ENCODE results near the gene RPS27L. TPM values are rescaled to one million over a fixed set of nuclear protein-coding genes. Genes with fewer than 3 reads are reported as not detected.
A peak's percentile ranks its signal among the peaks of the same experiment; 100 is the strongest.

Gene RPS27L
- total and polyA plus RNA-seq, 2 donors (not counting 1 experiment from before 2014, with no cell fraction given) = 481 to 482 TPM

DNA sequence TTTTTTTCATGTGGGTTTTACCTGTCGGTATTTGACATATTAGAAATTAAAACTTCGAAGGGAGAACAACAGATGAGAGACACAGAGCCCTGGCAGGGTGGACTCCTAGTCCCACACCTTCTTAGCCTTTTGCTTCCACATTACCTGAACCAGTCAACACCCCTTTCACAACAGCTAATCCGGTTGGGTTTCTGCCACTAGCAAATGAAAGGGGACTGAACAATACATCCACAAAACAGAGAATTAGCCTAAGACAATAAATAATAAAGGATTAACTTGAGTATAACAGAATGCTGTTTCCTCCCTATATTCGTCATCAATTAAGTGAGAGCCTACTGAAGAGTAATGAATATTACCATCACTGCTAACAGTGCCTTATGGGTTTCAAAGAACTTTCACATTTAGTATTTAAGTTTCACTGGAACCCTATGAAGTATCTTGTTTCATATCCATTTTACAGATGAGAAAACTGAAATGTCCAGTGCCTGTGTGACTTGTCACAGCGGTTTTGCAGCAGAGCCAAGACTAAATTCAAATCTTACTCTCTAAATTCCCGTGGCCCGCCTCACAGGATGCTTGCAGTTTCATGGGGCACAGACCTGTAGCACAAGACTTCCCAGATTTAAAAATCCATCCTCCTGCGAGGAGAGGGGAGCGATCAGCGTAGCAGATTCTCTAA, 31.1 kb upstream of the RPS27L start:
- peaks cover 5% of the 10 kb centered on the region for H3K4me1 ChIP-seq (ENCODE audit: control insufficient read depth, extremely low read depth, insufficient read depth, low read length)
- peak overlapping the region; percentile 52 to 84 (median 64) for H3K4me3 ChIP-seq (replicated peaks in 1 of 4; ENCODE audit: control extremely low read depth in 1 of 4, insufficient read depth in 1 of 4, low read depth in 3 of 4, low read length in 4 of 4)
- H3K4me2 ChIP-seq (ENCODE audit: extremely low read depth, insufficient read depth, low read length) = peak overlapping the region; percentile 92
- no peaks in the 10 kb centered on the region for H3K27me3 ChIP-seq (ENCODE audit: control insufficient read depth, insufficient read depth, low read length)
- H3K27ac ChIP-seq (ENCODE audit: insufficient read depth, low read length) = peak overlapping the region; percentile 58
- H3K9me3 ChIP-seq (ENCODE audit: control insufficient read depth, insufficient read depth, low read depth, low read length) = no peaks in the 10 kb centered on the region
- no peaks in the 10 kb centered on the region for H3K36me3 ChIP-seq (ENCODE audit: control insufficient read depth, insufficient read depth, low read length)
- no peak for DNase-seq (ENCODE audit: low read depth in 2 of 2)
- peak overlapping the region; percentile 93 for H2AFZ ChIP-seq (ENCODE audit: low read length)
- no peak for TF ChIP-seq EZH2 (IDR thresholded peaks at IDR 0.05; ENCODE audit: low read length, missing control alignments)
- TF ChIP-seq, protein P1, sequence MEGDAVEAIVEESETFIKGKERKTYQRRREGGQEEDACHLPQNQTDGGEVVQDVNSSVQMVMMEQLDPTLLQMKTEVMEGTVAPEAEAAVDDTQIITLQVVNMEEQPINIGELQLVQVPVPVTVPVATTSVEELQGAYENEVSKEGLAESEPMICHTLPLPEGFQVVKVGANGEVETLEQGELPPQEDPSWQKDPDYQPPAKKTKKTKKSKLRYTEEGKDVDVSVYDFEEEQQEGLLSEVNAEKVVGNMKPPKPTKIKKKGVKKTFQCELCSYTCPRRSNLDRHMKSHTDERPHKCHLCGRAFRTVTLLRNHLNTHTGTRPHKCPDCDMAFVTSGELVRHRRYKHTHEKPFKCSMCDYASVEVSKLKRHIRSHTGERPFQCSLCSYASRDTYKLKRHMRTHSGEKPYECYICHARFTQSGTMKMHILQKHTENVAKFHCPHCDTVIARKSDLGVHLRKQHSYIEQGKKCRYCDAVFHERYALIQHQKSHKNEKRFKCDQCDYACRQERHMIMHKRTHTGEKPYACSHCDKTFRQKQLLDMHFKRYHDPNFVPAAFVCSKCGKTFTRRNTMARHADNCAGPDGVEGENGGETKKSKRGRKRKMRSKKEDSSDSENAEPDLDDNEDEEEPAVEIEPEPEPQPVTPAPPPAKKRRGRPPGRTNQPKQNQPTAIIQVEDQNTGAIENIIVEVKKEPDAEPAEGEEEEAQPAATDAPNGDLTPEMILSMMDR (conservative IDR thresholded peaks at IDR 0.05 in 1 of 2, IDR thresholded peaks at IDR 0.05 in 1 of 2; ENCODE audit: low read depth in 1 of 2, low read length in 2 of 2) = no peak
- H3K79me2 ChIP-seq (ENCODE audit: control insufficient read depth, insufficient read depth, low read length) = peaks cover 39% of the 10 kb centered on the region
- no peaks in the 10 kb centered on the region for H4K20me1 ChIP-seq (ENCODE audit: control insufficient read depth, extremely low read depth, insufficient read depth, low read length)
- H3K9ac ChIP-seq (ENCODE audit: insufficient read depth, low read length) = no peak overlapping the region

DNA sequence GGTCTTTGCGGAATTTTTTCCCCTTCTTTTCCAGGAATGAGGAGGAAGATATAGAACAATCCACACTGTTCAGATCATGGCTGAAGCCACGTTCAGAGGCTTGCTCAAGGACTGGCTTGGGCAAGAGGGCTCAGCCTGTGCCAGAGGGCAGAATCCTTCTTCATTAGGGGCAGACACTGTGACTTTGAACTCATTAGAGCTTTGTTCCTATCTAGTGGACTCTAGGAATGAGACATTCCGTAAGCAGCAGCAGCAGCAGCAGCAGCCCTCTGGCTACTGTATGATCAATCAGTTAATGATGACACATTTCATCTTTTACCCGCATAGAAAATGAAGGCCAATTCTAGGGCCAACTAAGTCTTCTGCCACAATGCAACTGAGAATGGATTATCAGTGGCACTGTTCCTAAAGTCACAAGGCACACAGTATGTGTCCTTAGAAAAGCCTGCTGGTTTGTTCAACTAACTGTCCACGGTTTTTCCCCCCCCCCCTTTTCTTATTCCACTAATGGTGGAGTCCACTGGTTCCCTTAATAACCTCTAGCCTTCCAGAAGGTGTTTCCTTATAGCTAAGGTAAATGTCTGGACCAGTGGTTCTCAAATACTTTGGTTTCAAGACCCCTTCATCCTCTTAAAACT, 30.4 kb upstream of the RPS27L start:
- Histone ChIP-seq H3K36me3 (ENCODE audit: control insufficient read depth, insufficient read depth, low read length) (no peaks in the 10 kb centered on the region), H3K9me3 (ENCODE audit: control insufficient read depth, insufficient read depth, low read depth, low read length) (no peaks in the 10 kb centered on the region), H2AFZ (ENCODE audit: low read length) (no peak overlapping the region), H3K79me2 (ENCODE audit: control insufficient read depth, insufficient read depth, low read length) (peaks cover 32% of the 10 kb centered on the region), H3K27me3 (ENCODE audit: control insufficient read depth, insufficient read depth, low read length) (no peaks in the 10 kb centered on the region), H3K4me1 (ENCODE audit: control insufficient read depth, extremely low read depth, insufficient read depth, low read length) (peaks cover 5% of the 10 kb centered on the region), H3K4me2 (ENCODE audit: extremely low read depth, insufficient read depth, low read length) (no peak overlapping the region), H3K27ac (ENCODE audit: insufficient read depth, low read length) (no peak overlapping the region), H3K4me3 (replicated peaks in 1 of 4; ENCODE audit: control extremely low read depth in 1 of 4, insufficient read depth in 1 of 4, low read depth in 3 of 4, low read length in 4 of 4) (no peak overlapping the region), H3K9ac (ENCODE audit: insufficient read depth, low read length) (no peak overlapping the region), H4K20me1 (ENCODE audit: control insufficient read depth, extremely low read depth, insufficient read depth, low read length) (no peaks in the 10 kb centered on the region)
- TF ChIP-seq, protein P1 (conservative IDR thresholded peaks at IDR 0.05 in 1 of 2, IDR thresholded peaks at IDR 0.05 in 1 of 2; ENCODE audit: low read depth in 1 of 2, low read length in 2 of 2) = no peak
- no peak for TF ChIP-seq EZH2 (IDR thresholded peaks at IDR 0.05; ENCODE audit: low read length, missing control alignments)
- no peak for DNase-seq (ENCODE audit: low read depth in 2 of 2)

DNA sequence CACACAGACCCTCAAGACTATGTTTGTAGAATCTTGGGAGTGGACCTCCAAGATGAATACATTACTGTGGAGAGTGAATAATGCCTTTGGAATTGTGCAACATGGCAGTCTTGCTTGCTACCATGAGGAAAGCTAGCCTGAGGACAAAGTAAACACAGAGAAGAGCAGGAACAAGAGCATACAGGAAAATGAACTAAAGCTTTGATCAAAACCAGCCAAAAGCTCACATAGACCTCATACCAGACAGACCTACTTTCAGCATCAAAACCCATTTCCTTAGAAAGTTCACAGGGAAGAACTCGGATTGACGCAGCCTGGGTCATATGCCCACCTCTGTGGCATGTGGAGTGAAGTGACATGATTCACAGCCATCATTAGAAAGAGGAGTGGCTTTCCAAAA, 28.8 kb upstream of the RPS27L start:
- Histone ChIP-seq H3K9ac (ENCODE audit: insufficient read depth, low read length) (no peak overlapping the region), H3K9me3 (ENCODE audit: control insufficient read depth, insufficient read depth, low read depth, low read length) (no peaks in the 10 kb centered on the region), H3K36me3 (ENCODE audit: control insufficient read depth, insufficient read depth, low read length) (no peaks in the 10 kb centered on the region), H3K4me1 (ENCODE audit: control insufficient read depth, extremely low read depth, insufficient read depth, low read length) (no peaks in the 10 kb centered on the region), H4K20me1 (ENCODE audit: control insufficient read depth, extremely low read depth, insufficient read depth, low read length) (no peaks in the 10 kb centered on the region), H3K27ac (ENCODE audit: insufficient read depth, low read length) (no peak overlapping the region), H3K27me3 (ENCODE audit: control insufficient read depth, insufficient read depth, low read length) (no peaks in the 10 kb centered on the region), H3K4me3 (replicated peaks in 1 of 4; ENCODE audit: control extremely low read depth in 1 of 4, insufficient read depth in 1 of 4, low read depth in 3 of 4, low read length in 4 of 4) (no peak overlapping the region), H2AFZ (ENCODE audit: low read length) (peak overlapping the region; percentile 70), H3K4me2 (ENCODE audit: extremely low read depth, insufficient read depth, low read length) (peak overlapping the region; percentile 17), H3K79me2 (ENCODE audit: control insufficient read depth, insufficient read depth, low read length) (peaks cover 16% of the 10 kb centered on the region)
- peak; percentile 64 to 74 for DNase-seq (ENCODE audit: low read depth in 2 of 2)
- no peak for TF ChIP-seq EZH2 (IDR thresholded peaks at IDR 0.05; ENCODE audit: low read length, missing control alignments)
- TF ChIP-seq, protein P1 (conservative IDR thresholded peaks at IDR 0.05 in 1 of 2, IDR thresholded peaks at IDR 0.05 in 1 of 2; ENCODE audit: low read depth in 1 of 2, low read length in 2 of 2) = no peak
